Stimulated activated naive CD4-positive, alpha-beta T cell (primary cell): ENCODE results near the gene PDS5A.
"Not testable (repeated sequence)": the region's sequence is repeated elsewhere in the genome, so short reads cannot be mapped to it uniquely, and the experiment has no call there.

Experiments
- DNase-seq, 6 experiments: peaks; one replicate each; lab custom pipeline; 2025; lab: John Stamatoyannopoulos, UW

Gene PDS5A

GRCh38 chr4:39977489-39978377 is at the start of gene PDS5A:
TSS of gene PDS5A (minus strand) at chr4:39977911. CDS start at chr4:39976577, 1,334 bp downstream.
- DNase-seq, result peak; percentile 75 to 93 (median 84)

- not testable (repeated sequence) for DNase-seq
Observed at GRCh38 chr4:40024049-40024448, 46.3 kb upstream of the PDS5A start.

GRCh38 chr4:40021116-40021515 is 43.4 kb upstream of the PDS5A start:
- DNase-seq, result not testable (repeated sequence)

- no peak for DNase-seq
Observed at GRCh38 chr4:40020221-40020620, 42.5 kb upstream of the PDS5A start.

- DNase-seq, result no peak
Observed at GRCh38 chr4:40016007-40016406, 38.3 kb upstream of the PDS5A start.

- DNase-seq, result no peak
Observed at GRCh38 chr4:40003986-40004385, 26.3 kb upstream of the PDS5A start.

GRCh38 chr4:40000711-40001110 is 23.0 kb upstream of the PDS5A start:
- no peak for DNase-seq

GRCh38 chr4:39998659-39999345 is 21.1 kb upstream of the PDS5A start:
- no peak for DNase-seq

- DNase-seq, result no peak
Observed at GRCh38 chr4:39996811-39997210, 19.1 kb upstream of the PDS5A start.

- DNase-seq, result no peak
Observed at GRCh38 chr4:39994406-39994805, 16.7 kb upstream of the PDS5A start.

GRCh38 chr4:39989381-39989780 is 11.7 kb upstream of the PDS5A start:
- not testable (repeated sequence) for DNase-seq

GRCh38 chr4:39987485-39987884 is 9.8 kb upstream of the PDS5A start:
- DNase-seq, result no peak

GRCh38 chr4:39978904-39979303 is 1.2 kb upstream of the PDS5A start:
- DNase-seq, result no peak

GRCh38 chr4:39978378-39978775 is 666 bp upstream of the PDS5A start:
- DNase-seq, result no peak

- DNase-seq, result peak; percentile 16 to 73 (median 54)
Observed at GRCh38 chr4:39976945-39977488, 694 bp downstream of the PDS5A start.

GRCh38 chr4:39976141-39976944 is 1.4 kb downstream of the PDS5A start:
- peak; percentile 25 to 62 (median 50) for DNase-seq

- no peak for DNase-seq
Observed at GRCh38 chr4:39975488-39976089, 2.1 kb downstream of the PDS5A start.

GRCh38 chr4:39973052-39973451 is 4.7 kb downstream of the PDS5A start:
- DNase-seq, result not testable (repeated sequence)

- DNase-seq, result no peak
Observed at GRCh38 chr4:39970671-39971640, 6.8 kb downstream of the PDS5A start.

GRCh38 chr4:39963656-39964055 is 14.1 kb downstream of the PDS5A start:
- no peak for DNase-seq
